HCT116 (cell line): ENCODE data around the gene TMEM123.
A peak's percentile ranks its signal among the peaks of the same experiment; 100 is the strongest.

Experiments used
- CEBPB ChIP-seq: IDR thresholded peaks from 2 replicates; pipeline ENCODE4 v1.6.1; 2012; ENCODE audit warnings: low read depth
- POLR2A ChIP-seq: IDR thresholded peaks from 2 replicates; pipeline ENCODE4 v1.7.0; 2011; ENCODE audit warnings: borderline replicate concordance; ENCODE audit not compliant: insufficient read depth, insufficient read length; ENCODE audit errors: extremely low read depth
- SP1 ChIP-seq: IDR thresholded peaks from 2 replicates; pipeline ENCODE4 v1.6.1; 2012; ENCODE audit warnings: low read depth
- TCF7L2 ChIP-seq: IDR thresholded peaks from 2 replicates; pipeline ENCODE4 v1.7.0; 2011; ENCODE audit warnings: borderline replicate concordance, inconsistent platforms; ENCODE audit not compliant: insufficient read depth, insufficient read length; ENCODE audit errors: extremely low read depth
- YY1 ChIP-seq: IDR thresholded peaks from 2 replicates; pipeline ENCODE4 v1.6.1; 2011; ENCODE audit warnings: low read length, low read depth, moderate library complexity, mild to moderate bottlenecking; ENCODE audit not compliant: insufficient replicate concordance; ENCODE audit errors: extremely low read depth
- ZNF274 ChIP-seq: fragments of 200-500 bp; sonication (Bioruptor generic); IDR thresholded peaks from 2 replicates; pipeline ENCODE4 v1.6.1; 2014; ENCODE audit warnings: mild to moderate bottlenecking, low read depth, low read length, inconsistent platforms
- TF ChIP-seq, protein P1 (sequence below), 3 experiments: fragments of 200-600 bp in 1 of 3; sonication (generic) in 1 of 3; IDR thresholded peaks in 2 of 3; conservative IDR thresholded peaks in 1 of 3; 2 replicates each; pipeline ENCODE4 v1.5.1; 2012 to 2017; ENCODE audit warnings: low read depth in 2 of 3, low read length in 2 of 3, antibody characterized with exemption in 1 of 3, borderline replicate concordance in 1 of 3, control low read depth in 1 of 3, mild to moderate bottlenecking in 1 of 3, mixed read lengths in 1 of 3, mixed run types in 1 of 3, moderate library complexity in 1 of 3; ENCODE audit not compliant: insufficient read depth in 1 of 3
- TF ChIP-seq, protein P2 (sequence below): IDR thresholded peaks from 2 replicates; pipeline ENCODE4 v1.6.1; 2012

DNA sequence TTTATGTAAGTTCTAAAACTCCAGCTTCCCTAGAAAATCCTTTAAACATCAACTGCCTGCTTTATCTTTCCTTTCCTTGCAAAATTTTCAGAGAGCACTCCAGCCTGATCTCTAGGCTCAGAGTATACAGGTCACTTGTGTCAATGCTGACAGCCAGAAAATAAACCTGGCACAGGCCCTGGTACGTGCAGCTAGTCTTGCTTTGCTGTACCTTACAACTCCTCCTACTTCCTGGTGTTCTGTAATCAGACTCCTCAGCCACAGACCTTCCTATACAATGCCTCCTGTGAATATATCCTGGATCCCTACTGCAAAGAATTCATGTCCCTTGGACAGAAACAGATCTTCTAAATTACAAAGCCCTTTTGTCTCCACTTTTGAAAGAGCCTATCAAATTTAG, 24.2 kb upstream of the TMEM123 start:
- no peak for TF ChIP-seq POLR2A
- TF ChIP-seq, protein P1, sequence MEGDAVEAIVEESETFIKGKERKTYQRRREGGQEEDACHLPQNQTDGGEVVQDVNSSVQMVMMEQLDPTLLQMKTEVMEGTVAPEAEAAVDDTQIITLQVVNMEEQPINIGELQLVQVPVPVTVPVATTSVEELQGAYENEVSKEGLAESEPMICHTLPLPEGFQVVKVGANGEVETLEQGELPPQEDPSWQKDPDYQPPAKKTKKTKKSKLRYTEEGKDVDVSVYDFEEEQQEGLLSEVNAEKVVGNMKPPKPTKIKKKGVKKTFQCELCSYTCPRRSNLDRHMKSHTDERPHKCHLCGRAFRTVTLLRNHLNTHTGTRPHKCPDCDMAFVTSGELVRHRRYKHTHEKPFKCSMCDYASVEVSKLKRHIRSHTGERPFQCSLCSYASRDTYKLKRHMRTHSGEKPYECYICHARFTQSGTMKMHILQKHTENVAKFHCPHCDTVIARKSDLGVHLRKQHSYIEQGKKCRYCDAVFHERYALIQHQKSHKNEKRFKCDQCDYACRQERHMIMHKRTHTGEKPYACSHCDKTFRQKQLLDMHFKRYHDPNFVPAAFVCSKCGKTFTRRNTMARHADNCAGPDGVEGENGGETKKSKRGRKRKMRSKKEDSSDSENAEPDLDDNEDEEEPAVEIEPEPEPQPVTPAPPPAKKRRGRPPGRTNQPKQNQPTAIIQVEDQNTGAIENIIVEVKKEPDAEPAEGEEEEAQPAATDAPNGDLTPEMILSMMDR (IDR thresholded peaks at IDR 0.05 in 2 of 3, conservative IDR thresholded peaks at IDR 0.05 in 1 of 3; ENCODE audit: borderline replicate concordance in 1 of 3, insufficient read depth in 1 of 3, low read depth in 2 of 3, low read length in 2 of 3) = no peak
- TF ChIP-seq CEBPB = peak; percentile 44; the same call in 1 of the 2 replicates
- TF ChIP-seq TCF7L2 = no peak
- peak; percentile 53 for TF ChIP-seq SP1
- TF ChIP-seq, protein P2, sequence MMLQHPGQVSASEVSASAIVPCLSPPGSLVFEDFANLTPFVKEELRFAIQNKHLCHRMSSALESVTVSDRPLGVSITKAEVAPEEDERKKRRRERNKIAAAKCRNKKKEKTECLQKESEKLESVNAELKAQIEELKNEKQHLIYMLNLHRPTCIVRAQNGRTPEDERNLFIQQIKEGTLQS = no peak
- TF ChIP-seq YY1 = no peak
- TF ChIP-seq ZNF274 = no peak
